Activated T-cell treated with anti-CD3 and anti-CD28 coated beads, Interleukin-2, amount 50 U/mL, for 72 hours (primary cell): ENCODE results near the gene CCBE1. TPM values are rescaled to one million over a fixed set of nuclear protein-coding genes. Genes with fewer than 3 reads are reported as not detected.
"Not testable (repeated sequence)": the region's sequence is repeated elsewhere in the genome, so short reads cannot be mapped to it uniquely, and the experiment has no call there.

Source experiments
- ATAC-seq, 2 donors: fragments of 150-1000 bp; cut with Tn5 transposase; replicated peaks in 1 of 2; 2 replicates each; pipeline ENCODE4 v1.10.0; 2021; ENCODE audit warnings: moderate library complexity in 2 of 2, mild to moderate bottlenecking in 1 of 2
- DNase-seq, 2 donors: peaks; one replicate each; pipeline ENCODE4 v3.0.0; 2021 to 2022; ENCODE audit warnings: mixed read lengths in 1 of 2
- H3K27ac Mint-ChIP-seq: one replicate; pipeline ENCODE4 v1.8.0; 2022; ENCODE audit warnings: mild to moderate bottlenecking, moderate library complexity, mixed read lengths
- H3K27me3 Mint-ChIP-seq: one replicate; pipeline ENCODE4 v1.8.0; 2022; ENCODE audit warnings: low read depth, mixed read lengths
- H3K36me3 Mint-ChIP-seq, 2 donors: one replicate each; pipeline ENCODE4 v1.8.0; 2022; ENCODE audit warnings: mixed read lengths in 2 of 2, mild to moderate bottlenecking in 1 of 2; ENCODE audit not compliant: insufficient read depth in 2 of 2
- H3K4me1 Mint-ChIP-seq: one replicate; pipeline ENCODE4 v1.8.0; 2022; ENCODE audit warnings: low read depth, mixed read lengths
- H3K4me3 Mint-ChIP-seq, 2 donors: one replicate each; pipeline ENCODE4 v1.8.0; 2022; ENCODE audit warnings: mild to moderate bottlenecking in 2 of 2, mixed read lengths in 2 of 2, moderate library complexity in 2 of 2
- H3K9me3 Mint-ChIP-seq, 2 donors: one replicate each; pipeline ENCODE4 v1.8.0; 2022; ENCODE audit warnings: mixed read lengths in 2 of 2
- total RNA-seq, 2 donors: library from RNA; stranded (reverse); gene quantifications; one replicate each; pipeline ENCODE4 v1.2.3, GENCODE V29; 2022

The CCBE1 gene
- total RNA-seq, 2 donors from 2014 or later, result 0.81 to 1.2 TPM

GRCh38 chr18:59666007-59666402 is 31.2 kb downstream of the CCBE1 start:
- not testable (repeated sequence) for H3K9me3 Mint-ChIP-seq, H3K36me3 Mint-ChIP-seq, H3K4me3 Mint-ChIP-seq, H3K27ac Mint-ChIP-seq, ATAC-seq, H3K4me1 Mint-ChIP-seq, DNase-seq
- H3K27me3 Mint-ChIP-seq, result peaks cover 13% of the 10 kb centered on the region

GRCh38 chr18:59665057-59666006 is 31.9 kb downstream of the CCBE1 start:
- ATAC-seq (no peak), DNase-seq (no peak)
- Mint-ChIP-seq H3K4me1 (no peaks in the 10 kb centered on the region), H3K36me3 (no peaks in the 10 kb centered on the region), H3K9me3 (peaks cover 0 to 2% of the 10 kb centered on the region in 2 donors), H3K27ac (no peak overlapping the region), H3K4me3 (no peak overlapping the region), H3K27me3 (peaks cover 13% of the 10 kb centered on the region)

GRCh38 chr18:59664329-59664728 is 32.9 kb downstream of the CCBE1 start:
- Mint-ChIP-seq H3K27ac (no peak overlapping the region), H3K9me3 (peaks cover 0 to 2% of the 10 kb centered on the region in 2 donors), H3K4me3 (no peak overlapping the region), H3K27me3 (peaks cover 13% of the 10 kb centered on the region), H3K4me1 (no peaks in the 10 kb centered on the region), H3K36me3 (no peaks in the 10 kb centered on the region)
- ATAC-seq (no peak), DNase-seq (no peak)

GRCh38 chr18:59663096-59663495 is 34.1 kb downstream of the CCBE1 start:
- H3K36me3 Mint-ChIP-seq, result no peaks in the 10 kb centered on the region
- H3K27ac Mint-ChIP-seq, result no peak overlapping the region
- H3K27me3 Mint-ChIP-seq, result peaks cover 13% of the 10 kb centered on the region
- ATAC-seq (no peak), DNase-seq (no peak)
- no peaks in the 10 kb centered on the region for H3K4me1 Mint-ChIP-seq
- H3K4me3 Mint-ChIP-seq, result no peak overlapping the region
- peaks cover 0 to 2% of the 10 kb centered on the region in 2 donors for H3K9me3 Mint-ChIP-seq

GRCh38 chr18:59661891-59662701 is 35.1 kb downstream of the CCBE1 start:
- H3K36me3 Mint-ChIP-seq, result no peaks in the 10 kb centered on the region
- H3K27ac Mint-ChIP-seq, result no peak overlapping the region
- H3K27me3 Mint-ChIP-seq, result peaks cover 13% of the 10 kb centered on the region
- DNase-seq (no peak), ATAC-seq (no peak)
- H3K4me1 Mint-ChIP-seq, result no peaks in the 10 kb centered on the region
- peaks cover 0 to 2% of the 10 kb centered on the region in 2 donors for H3K9me3 Mint-ChIP-seq
- no peak overlapping the region for H3K4me3 Mint-ChIP-seq

GRCh38 chr18:59660786-59661743 is 36.2 kb downstream of the CCBE1 start:
- H3K27me3 Mint-ChIP-seq, result peaks cover 13% of the 10 kb centered on the region
- DNase-seq (no peak), ATAC-seq (no peak)
- no peaks in the 10 kb centered on the region for H3K36me3 Mint-ChIP-seq
- peaks cover 0 to 2% of the 10 kb centered on the region in 2 donors for H3K9me3 Mint-ChIP-seq
- no peak overlapping the region for H3K4me3 Mint-ChIP-seq
- H3K4me1 Mint-ChIP-seq, result no peaks in the 10 kb centered on the region
- no peak overlapping the region for H3K27ac Mint-ChIP-seq

- Mint-ChIP-seq H3K4me1 (no peaks in the 10 kb centered on the region), H3K27ac (no peak overlapping the region), H3K27me3 (peaks cover 8% of the 10 kb centered on the region), H3K4me3 (no peak overlapping the region), H3K36me3 (no peaks in the 10 kb centered on the region), H3K9me3 (no peaks in the 10 kb centered on the region)
- ATAC-seq, result no peak
- no peak for DNase-seq
Measured at GRCh38 chr18:59660366-59660765, 36.9 kb downstream of the CCBE1 start.

- ATAC-seq, result no peak
- H3K27me3 Mint-ChIP-seq, result peaks cover 8% of the 10 kb centered on the region
- H3K4me1 Mint-ChIP-seq, result no peaks in the 10 kb centered on the region
- DNase-seq, result no peak
- H3K27ac Mint-ChIP-seq, result no peak overlapping the region
- H3K9me3 Mint-ChIP-seq, result no peaks in the 10 kb centered on the region
- H3K4me3 Mint-ChIP-seq, result no peak overlapping the region
- H3K36me3 Mint-ChIP-seq, result no peaks in the 10 kb centered on the region
Measured at GRCh38 chr18:59659508-59660170, 37.6 kb downstream of the CCBE1 start.

GRCh38 chr18:59658941-59659340 is 38.3 kb downstream of the CCBE1 start:
- Mint-ChIP-seq H3K27me3 (peaks cover 8% of the 10 kb centered on the region), H3K4me3 (no peak overlapping the region), H3K9me3 (no peaks in the 10 kb centered on the region), H3K27ac (no peak overlapping the region), H3K36me3 (no peaks in the 10 kb centered on the region), H3K4me1 (no peaks in the 10 kb centered on the region)
- ATAC-seq (no peak), DNase-seq (no peak)

GRCh38 chr18:59657012-59657411 is 40.2 kb downstream of the CCBE1 start:
- Mint-ChIP-seq H3K27ac (no peak overlapping the region), H3K9me3 (no peaks in the 10 kb centered on the region), H3K27me3 (no peaks in the 10 kb centered on the region)

GRCh38 chr18:59656373-59656887 is 40.8 kb downstream of the CCBE1 start:
- DNase-seq (no peak), ATAC-seq (no peak)
- Mint-ChIP-seq H3K4me1 (no peaks in the 10 kb centered on the region), H3K36me3 (no peaks in the 10 kb centered on the region), H3K27me3 (no peaks in the 10 kb centered on the region), H3K9me3 (no peaks in the 10 kb centered on the region), H3K4me3 (no peak overlapping the region), H3K27ac (no peak overlapping the region)

More at GRCh38 chr18:59657012-59657411, 40.2 kb downstream of the CCBE1 start:
- no peaks in the 10 kb centered on the region for H3K36me3 Mint-ChIP-seq
- ATAC-seq, result no peak
- H3K4me3 Mint-ChIP-seq, result no peak overlapping the region
- no peak for DNase-seq
- no peaks in the 10 kb centered on the region for H3K4me1 Mint-ChIP-seq

GRCh38 chr18:59655676-59656075 is 41.5 kb downstream of the CCBE1 start:
- DNase-seq, result no peak
- Mint-ChIP-seq H3K4me3 (no peak overlapping the region), H3K27me3 (peaks cover 2% of the 10 kb centered on the region), H3K36me3 (no peaks in the 10 kb centered on the region), H3K9me3 (no peaks in the 10 kb centered on the region), H3K27ac (no peak overlapping the region), H3K4me1 (no peaks in the 10 kb centered on the region)
- ATAC-seq, result no peak
